KOPT-K1 (cell line): ENCODE measurements around the gene LENG1.
A peak's percentile ranks its signal among the peaks of the same experiment; 100 is the strongest.

Experiments
- H3K27ac ChIP-seq: fragments of 200-600 bp; sonication (generic); 2 replicates; pipeline ENCODE4 v1.5.1; 2016; ENCODE audit warnings: antibody characterized with exemption, mild to moderate bottlenecking, low read depth, low read length; ENCODE audit not compliant: poor library complexity, severe bottlenecking
- H3K36me3 ChIP-seq: fragments of 200-600 bp; sonication (generic); 2 replicates; pipeline ENCODE4 v1.5.1; 2017; ENCODE audit warnings: antibody characterized with exemption, mild to moderate bottlenecking, low read length, moderate library complexity; ENCODE audit not compliant: insufficient read depth
- H3K9me3 ChIP-seq: fragments of 200-600 bp; sonication (generic); 2 replicates; pipeline ENCODE4 v1.5.1; 2017; ENCODE audit warnings: antibody characterized with exemption, low read length, mild to moderate bottlenecking; ENCODE audit not compliant: insufficient read depth, poor library complexity, severe bottlenecking

The LENG1 gene

GRCh38 chr19:54125713-54126112 lies 33.8 kb downstream of the LENG1 start:
- H3K27ac ChIP-seq = no peak overlapping the region
- H3K9me3 ChIP-seq = no peaks in the 10 kb centered on the region
- peaks cover 97% of the 10 kb centered on the region for H3K36me3 ChIP-seq

- Histone ChIP-seq H3K36me3 (peaks cover 97% of the 10 kb centered on the region), H3K27ac (no peak overlapping the region), H3K9me3 (no peaks in the 10 kb centered on the region)
Observed at GRCh38 chr19:54124393-54124792, 35.1 kb downstream of the LENG1 start.

GRCh38 chr19:54123682-54124081 lies 35.8 kb downstream of the LENG1 start:
- Histone ChIP-seq H3K9me3 (no peaks in the 10 kb centered on the region), H3K27ac (no peak overlapping the region), H3K36me3 (peaks cover 94% of the 10 kb centered on the region)

- Histone ChIP-seq H3K36me3 (peaks cover 81% of the 10 kb centered on the region), H3K9me3 (no peaks in the 10 kb centered on the region), H3K27ac (no peak overlapping the region)
Observed at GRCh38 chr19:54121259-54121658, 38.3 kb downstream of the LENG1 start.

- Histone ChIP-seq H3K27ac (peak within 1 kb of the TSS; percentile 86), H3K9me3 (no peaks in the 10 kb centered on the region), H3K36me3 (peaks cover 53% of the 10 kb centered on the region)
Observed at GRCh38 chr19:54115109-54116063, 44.1 kb downstream of the LENG1 start, which contains the start of the genes PRPF31 and TFPT. Gene PRPF31, plus strand, starts transcription at chr19:54115754. Its CDS starts 2,525 bp downstream, at chr19:54118279. Gene TFPT, minus strand, starts transcription at chr19:54115657. Its CDS starts 388 bp downstream, at chr19:54115269.

GRCh38 chr19:54114340-54115108 lies 45.0 kb downstream of the LENG1 start:
- Histone ChIP-seq H3K27ac (peak overlapping the region; percentile 86), H3K36me3 (peaks cover 53% of the 10 kb centered on the region), H3K9me3 (no peaks in the 10 kb centered on the region)

- Histone ChIP-seq H3K36me3 (peaks cover 81% of the 10 kb centered on the region), H3K27ac (no peak overlapping the region), H3K9me3 (no peaks in the 10 kb centered on the region)
Observed at GRCh38 chr19:54109651-54110050, 49.9 kb downstream of the LENG1 start.

- no peaks in the 10 kb centered on the region for H3K9me3 ChIP-seq
- no peak overlapping the region for H3K27ac ChIP-seq
- peaks cover 77% of the 10 kb centered on the region for H3K36me3 ChIP-seq
Observed at GRCh38 chr19:54108496-54108895, 51.0 kb downstream of the LENG1 start.

- Histone ChIP-seq H3K27ac (no peak overlapping the region), H3K9me3 (no peaks in the 10 kb centered on the region), H3K36me3 (peaks cover 72% of the 10 kb centered on the region)
Observed at GRCh38 chr19:54107876-54108490, 51.5 kb downstream of the LENG1 start.

- Histone ChIP-seq H3K36me3 (peaks cover 60% of the 10 kb centered on the region), H3K27ac (no peak overlapping the region), H3K9me3 (no peaks in the 10 kb centered on the region)
Observed at GRCh38 chr19:54106716-54107115, 52.8 kb downstream of the LENG1 start.

- Histone ChIP-seq H3K27ac (no peak overlapping the region), H3K9me3 (no peaks in the 10 kb centered on the region), H3K36me3 (peaks cover 55% of the 10 kb centered on the region)
Observed at GRCh38 chr19:54105796-54106195, 53.7 kb downstream of the LENG1 start.
